Thyroid gland (tissue), 4 donors: ENCODE measurements around the gene C17orf107.

Experiments used
- POLR2A ChIP-seq, 2 donors: fragments of 450-650 bp; IDR thresholded peaks; one replicate each; pipeline ENCODE4 v1.6.1; 2017; ENCODE audit warnings: antibody characterized with exemption in 2 of 2, mild to moderate bottlenecking in 2 of 2, moderate library complexity in 1 of 2
- TF ChIP-seq, protein P1 (sequence below), 6 experiments: fragments of 200-600 bp in 3 of 6; fragments of 450-650 bp in 3 of 6; sonication (generic) in 3 of 6; IDR thresholded peaks; one replicate each; pipeline ENCODE4 v1.5.1; 2016 to 2019; ENCODE audit warnings: antibody characterized with exemption in 6 of 6, mild to moderate bottlenecking in 2 of 6, inconsistent platforms in 1 of 6, moderate library complexity in 1 of 6

DNA sequence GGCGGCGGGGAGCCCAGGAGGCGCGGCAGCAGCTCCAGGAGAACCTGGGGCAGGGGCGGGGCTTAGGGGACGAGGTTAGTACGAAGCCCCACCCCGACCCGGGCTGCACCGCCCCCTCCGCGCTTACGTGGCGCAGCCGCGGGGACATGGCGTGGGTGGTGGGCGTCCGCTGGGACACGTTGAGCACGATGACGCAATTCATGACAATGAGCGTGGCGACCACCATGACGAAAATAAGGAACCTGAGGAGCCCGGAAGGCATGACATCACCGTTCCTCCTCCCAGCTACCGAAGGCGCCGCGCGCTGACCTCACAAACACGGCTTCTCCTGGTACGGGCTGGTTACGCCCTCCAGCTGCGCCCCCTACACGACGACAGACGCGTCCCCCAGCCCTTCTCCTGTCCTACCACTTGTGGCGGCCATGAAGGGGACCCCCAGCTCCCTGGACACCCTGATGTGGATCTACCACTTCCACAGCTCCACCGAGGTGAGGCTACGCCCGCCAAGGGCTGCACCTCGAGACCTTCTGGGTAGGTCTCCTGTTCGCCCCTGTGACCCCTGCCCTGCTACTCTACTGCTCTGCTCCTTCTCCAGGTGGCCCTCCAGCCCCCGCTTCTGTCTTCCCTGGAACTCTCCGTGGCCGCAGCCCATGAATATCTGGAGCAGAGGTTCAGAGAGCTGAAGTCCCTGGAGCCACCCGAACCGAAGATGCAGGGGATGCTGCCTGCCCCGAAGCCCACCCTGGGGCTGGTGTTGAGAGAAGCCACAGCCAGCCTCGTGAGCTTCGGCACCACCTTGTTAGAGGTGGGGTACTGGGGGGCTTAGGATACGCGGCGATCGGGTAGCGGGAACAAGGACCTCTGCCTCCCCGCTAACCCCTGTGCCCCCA, at the start of gene C17orf107:
- TF ChIP-seq, protein P1, sequence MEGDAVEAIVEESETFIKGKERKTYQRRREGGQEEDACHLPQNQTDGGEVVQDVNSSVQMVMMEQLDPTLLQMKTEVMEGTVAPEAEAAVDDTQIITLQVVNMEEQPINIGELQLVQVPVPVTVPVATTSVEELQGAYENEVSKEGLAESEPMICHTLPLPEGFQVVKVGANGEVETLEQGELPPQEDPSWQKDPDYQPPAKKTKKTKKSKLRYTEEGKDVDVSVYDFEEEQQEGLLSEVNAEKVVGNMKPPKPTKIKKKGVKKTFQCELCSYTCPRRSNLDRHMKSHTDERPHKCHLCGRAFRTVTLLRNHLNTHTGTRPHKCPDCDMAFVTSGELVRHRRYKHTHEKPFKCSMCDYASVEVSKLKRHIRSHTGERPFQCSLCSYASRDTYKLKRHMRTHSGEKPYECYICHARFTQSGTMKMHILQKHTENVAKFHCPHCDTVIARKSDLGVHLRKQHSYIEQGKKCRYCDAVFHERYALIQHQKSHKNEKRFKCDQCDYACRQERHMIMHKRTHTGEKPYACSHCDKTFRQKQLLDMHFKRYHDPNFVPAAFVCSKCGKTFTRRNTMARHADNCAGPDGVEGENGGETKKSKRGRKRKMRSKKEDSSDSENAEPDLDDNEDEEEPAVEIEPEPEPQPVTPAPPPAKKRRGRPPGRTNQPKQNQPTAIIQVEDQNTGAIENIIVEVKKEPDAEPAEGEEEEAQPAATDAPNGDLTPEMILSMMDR (IDR thresholded peaks at IDR 0.05) = no peak
- no peak for TF ChIP-seq POLR2A (IDR thresholded peaks at IDR 0.05)
